Osteoblast (primary cell): ENCODE measurements around the gene L3MBTL1. TPM values are rescaled to one million over a fixed set of nuclear protein-coding genes. Genes with fewer than 3 reads are reported as not detected.

Experiments used
- DNase-seq: peaks from one replicate; pipeline ENCODE4 v3.0.0; 2011; ENCODE audit warnings: low spot score, mixed read lengths; ENCODE audit not compliant: insufficient read length; ENCODE audit errors: missing footprints
- H2AFZ ChIP-seq: 2 replicates; pipeline ENCODE4 v1.6.0; 2011; ENCODE audit warnings: mild to moderate bottlenecking, low read length
- H3K27ac ChIP-seq: 2 replicates; pipeline ENCODE4 v1.5.1; 2011; ENCODE audit warnings: mild to moderate bottlenecking, low read depth, low read length, moderate library complexity
- H3K27me3 ChIP-seq: 2 replicates; pipeline ENCODE4 v1.6.0; 2012; ENCODE audit warnings: mild to moderate bottlenecking, control low read depth, inconsistent platforms, low read length, moderate library complexity; ENCODE audit not compliant: insufficient read depth
- H3K36me3 ChIP-seq: 2 replicates; pipeline ENCODE4 v1.5.1; 2011; ENCODE audit warnings: mild to moderate bottlenecking, low read length, control low read depth, moderate library complexity; ENCODE audit not compliant: insufficient read depth
- H3K4me1 ChIP-seq: 2 replicates; pipeline ENCODE4 v1.5.1; 2011; ENCODE audit warnings: mild to moderate bottlenecking, low read length, control low read depth, moderate library complexity; ENCODE audit not compliant: insufficient read depth
- H3K4me2 ChIP-seq: 2 replicates; pipeline ENCODE4 v1.6.0; 2011; ENCODE audit warnings: mild to moderate bottlenecking, low read length; ENCODE audit not compliant: insufficient read depth
- H3K4me3 ChIP-seq: fragments of 200-600 bp; sonication (generic); 3 replicates; pipeline ENCODE4 v1.5.1; 2012; ENCODE audit warnings: mild to moderate bottlenecking, low read length, inconsistent platforms; ENCODE audit not compliant: insufficient read depth
- H3K79me2 ChIP-seq: 2 replicates; pipeline ENCODE4 v1.6.0; 2012; ENCODE audit warnings: mild to moderate bottlenecking, low read length, control low read depth, inconsistent platforms; ENCODE audit not compliant: insufficient read depth
- H3K9me3 ChIP-seq: 2 replicates; pipeline ENCODE4 v1.5.1; 2011; ENCODE audit warnings: low read depth, low read length, control low read depth
- H4K20me1 ChIP-seq: 2 replicates; pipeline ENCODE4 v1.6.0; 2012; ENCODE audit warnings: mild to moderate bottlenecking, low read length, control low read depth; ENCODE audit not compliant: insufficient read depth
- CTCF ChIP-seq: IDR thresholded peaks from 2 replicates; pipeline ENCODE4 v1.5.1; 2011; ENCODE audit warnings: mild to moderate bottlenecking, low read depth, low read length, moderate library complexity; ENCODE audit errors: extremely low read depth
- total RNA-seq: library from RNA; depleted of rRNA; stranded (reverse); fragments of >200 nt; gene quantifications from 2 replicates; pipeline ENCODE4 v1.2.3, GENCODE V29; 2012

Gene L3MBTL1
- total RNA-seq, 1 donor = 9.8 TPM

- peaks cover 7% of the 10 kb centered on the region for H4K20me1 ChIP-seq
- H3K9me3 ChIP-seq = no peaks in the 10 kb centered on the region
- H3K4me2 ChIP-seq = no peak overlapping the region
- H3K4me1 ChIP-seq = peaks cover 10% of the 10 kb centered on the region
- no peak overlapping the region for H2AFZ ChIP-seq
- H3K79me2 ChIP-seq = no peaks in the 10 kb centered on the region
- TF ChIP-seq CTCF = no peak
- no peaks in the 10 kb centered on the region for H3K36me3 ChIP-seq
- no peaks in the 10 kb centered on the region for H3K27me3 ChIP-seq
- H3K4me3 ChIP-seq = no peak overlapping the region
- no peak for DNase-seq
- no peak overlapping the region for H3K27ac ChIP-seq
Measured at GRCh38 chr20:43540673-43541060, 33.2 kb downstream of the L3MBTL1 start.

GRCh38 chr20:43541214-43541613, 33.7 kb downstream of the L3MBTL1 start:
- H3K27me3 ChIP-seq = no peaks in the 10 kb centered on the region
- no peak overlapping the region for H3K4me2 ChIP-seq
- H3K27ac ChIP-seq = no peak overlapping the region
- H3K79me2 ChIP-seq = no peaks in the 10 kb centered on the region
- no peaks in the 10 kb centered on the region for H3K9me3 ChIP-seq
- peaks cover 7% of the 10 kb centered on the region for H4K20me1 ChIP-seq
- H3K36me3 ChIP-seq = no peaks in the 10 kb centered on the region
- DNase-seq = peak; percentile 78
- no peak for TF ChIP-seq CTCF
- H3K4me3 ChIP-seq = no peak overlapping the region
- H2AFZ ChIP-seq = no peak overlapping the region
- H3K4me1 ChIP-seq = peaks cover 10% of the 10 kb centered on the region

- Histone ChIP-seq H3K27ac (no peak overlapping the region), H3K9me3 (no peaks in the 10 kb centered on the region), H3K4me2 (no peak overlapping the region), H3K27me3 (no peaks in the 10 kb centered on the region), H3K79me2 (no peaks in the 10 kb centered on the region), H3K4me1 (peaks cover 10% of the 10 kb centered on the region), H3K36me3 (no peaks in the 10 kb centered on the region), H3K4me3 (no peak overlapping the region), H4K20me1 (peaks cover 7% of the 10 kb centered on the region), H2AFZ (no peak overlapping the region)
- TF ChIP-seq CTCF = no peak
- peak; percentile 55 for DNase-seq
Measured at GRCh38 chr20:43542161-43542560, 34.7 kb downstream of the L3MBTL1 start.

- TF ChIP-seq CTCF = no peak
- Histone ChIP-seq H3K4me1 (peaks cover 10% of the 10 kb centered on the region), H3K9me3 (no peaks in the 10 kb centered on the region), H3K27me3 (no peaks in the 10 kb centered on the region), H4K20me1 (peaks cover 7% of the 10 kb centered on the region), H3K79me2 (no peaks in the 10 kb centered on the region), H2AFZ (no peak overlapping the region), H3K36me3 (no peaks in the 10 kb centered on the region), H3K4me2 (no peak overlapping the region), H3K4me3 (no peak overlapping the region), H3K27ac (no peak overlapping the region)
- no peak for DNase-seq
Measured at GRCh38 chr20:43542674-43543073, 35.2 kb downstream of the L3MBTL1 start.
